Measurements from ENCODE around the gene GATA1. TPM values are rescaled to one million over a fixed set of nuclear protein-coding genes. Genes with fewer than 3 reads are reported as not detected.

The GATA1 gene
- total RNA-seq, 1 experiment from 2014 or later = 0.34 TPM

DNA sequence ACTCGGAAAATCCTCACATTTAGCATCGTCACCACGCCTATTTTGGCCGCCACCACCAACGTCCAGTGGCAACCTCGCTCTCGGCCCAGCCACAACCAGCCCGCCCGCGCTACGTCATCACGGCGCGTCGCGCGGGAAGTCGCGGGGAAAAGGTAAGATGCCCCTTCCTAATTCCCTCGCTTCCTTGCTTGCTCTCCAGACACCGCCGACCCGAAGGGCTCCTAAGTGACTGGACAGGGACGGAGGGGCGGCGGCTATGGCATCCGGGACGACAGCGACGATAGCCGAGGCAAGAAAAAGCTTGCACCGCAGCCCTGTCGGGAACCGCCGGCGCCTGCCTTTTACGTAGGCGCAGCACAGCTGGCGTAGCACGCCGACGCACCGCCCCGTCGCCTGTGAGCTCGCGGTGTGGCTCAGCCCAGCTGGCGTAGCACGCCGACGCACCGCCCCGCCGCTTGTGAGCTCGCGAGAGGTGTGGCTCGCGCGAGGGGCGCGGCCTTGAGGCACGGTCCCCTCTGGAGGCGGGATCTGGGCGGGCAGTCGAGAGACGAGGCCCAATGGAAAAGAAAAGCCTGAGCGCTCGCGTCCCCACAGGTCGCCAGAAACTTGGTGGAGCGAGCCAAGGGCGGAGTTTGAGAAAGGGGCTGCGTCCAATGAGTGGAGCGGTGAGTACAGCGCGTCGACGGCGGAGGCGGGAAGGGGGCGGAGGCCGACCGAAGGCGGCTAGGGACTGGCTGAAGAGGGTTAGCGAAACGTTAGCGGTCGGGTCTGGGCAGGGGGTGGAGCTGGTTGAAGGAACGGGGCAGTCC lies 15.1 kb downstream of the GATA1 start, which contains the start of gene HDAC6:
TSS of gene HDAC6 (plus strand) at position 788 of the 809 bp plus-strand sequence. CDS start 626 bp downstream, outside the sequence.
- no peaks in the 10 kb centered on the region for H3K9me2 ChIP-seq (ENCODE audit: insufficient read depth)
- ChIA-PET RAD21 (ENCODE audit: low non-redundant PET in 1 of 2, low total read pairs in 2 of 2, uncharacterized antibody in 2 of 2, unreplicated experiment in 2 of 2) (no interaction called here), CTCF (no interaction called here), POLR2A (interaction anchor here (0.6 to 2.2 kb wide), 5 partner anchors 64 to 434 kb away, joined by 3 to 7 read pairs (median 4); partner anchors contain the start of genes GRIPAP1, PQBP1, SUV39H1 and TIMM17B)
- BruUV-seq (replicated peaks) = no TSS peak
- no peaks in the 10 kb centered on the region; a peak in 2 of 4 replicates for H3K36me3 ChIP-seq (ENCODE audit: control insufficient read depth in 1 of 2, insufficient read depth in 2 of 2, low read length in 2 of 2)
- peak within 1 kb of the TSS; percentile 80 for H3K27ac ChIP-seq (ENCODE audit: low read depth, low read length)
- DNase-seq (ENCODE audit: low read depth, low spot score) = peak; percentile 97
- no peaks in the 10 kb centered on the region for H3K27me3 ChIP-seq (ENCODE audit: insufficient read depth, low read length)
- H3K9me3 ChIP-seq (ENCODE audit: control insufficient read depth in 1 of 2, insufficient read depth in 1 of 2, low read depth in 1 of 2, low read length in 2 of 2) = no peaks in the 10 kb centered on the region
- peaks cover 9 to 14% of the 10 kb centered on the region in 2 experiments; a peak in 2 of 4 replicates for H3K4me1 ChIP-seq (ENCODE audit: control insufficient read depth in 1 of 2, insufficient read depth in 2 of 2, low read length in 2 of 2)
- peak within 1 kb of the TSS; percentile 84 for H3K4me2 ChIP-seq (ENCODE audit: low read length)
- ATAC-seq = peak; percentile 84
- peak within 1 kb of the TSS; percentile 72 to 73 for H3K4me3 ChIP-seq (replicated peaks in 1 of 2; ENCODE audit: low read depth in 1 of 2, low read length in 2 of 2)
- TF ChIP-seq JUND (IDR thresholded peaks at IDR 0.05) = no peak
- peak; percentile 39; the same call in 1 of the 2 replicates for TF ChIP-seq POLR2AphosphoS5 (IDR thresholded peaks at IDR 0.05; ENCODE audit: low read depth, low read length)
- TF ChIP-seq, protein P1, sequence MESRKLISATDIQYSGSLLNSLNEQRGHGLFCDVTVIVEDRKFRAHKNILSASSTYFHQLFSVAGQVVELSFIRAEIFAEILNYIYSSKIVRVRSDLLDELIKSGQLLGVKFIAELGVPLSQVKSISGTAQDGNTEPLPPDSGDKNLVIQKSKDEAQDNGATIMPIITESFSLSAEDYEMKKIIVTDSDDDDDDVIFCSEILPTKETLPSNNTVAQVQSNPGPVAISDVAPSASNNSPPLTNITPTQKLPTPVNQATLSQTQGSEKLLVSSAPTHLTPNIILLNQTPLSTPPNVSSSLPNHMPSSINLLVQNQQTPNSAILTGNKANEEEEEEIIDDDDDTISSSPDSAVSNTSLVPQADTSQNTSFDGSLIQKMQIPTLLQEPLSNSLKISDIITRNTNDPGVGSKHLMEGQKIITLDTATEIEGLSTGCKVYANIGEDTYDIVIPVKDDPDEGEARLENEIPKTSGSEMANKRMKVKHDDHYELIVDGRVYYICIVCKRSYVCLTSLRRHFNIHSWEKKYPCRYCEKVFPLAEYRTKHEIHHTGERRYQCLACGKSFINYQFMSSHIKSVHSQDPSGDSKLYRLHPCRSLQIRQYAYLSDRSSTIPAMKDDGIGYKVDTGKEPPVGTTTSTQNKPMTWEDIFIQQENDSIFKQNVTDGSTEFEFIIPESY (IDR thresholded peaks at IDR 0.05; ENCODE audit: extremely low read depth, insufficient replicate concordance, low read length) = peak; percentile 92
- peak within 1 kb of the TSS; percentile 83 for H3K9ac ChIP-seq (ENCODE audit: low read length)
- no peak within 1 kb of the TSS for H2AFZ ChIP-seq (ENCODE audit: low read depth, low read length, poor library complexity, severe bottlenecking)
- H4K20me1 ChIP-seq (ENCODE audit: insufficient read depth) = no peaks in the 10 kb centered on the region
- H3K79me2 ChIP-seq (ENCODE audit: insufficient read depth, low read length) = peaks cover 2% of the 10 kb centered on the region; the same call in 1 of the 2 replicates
- intact Hi-C loops (cut with micrococcal nuclease) = loop anchor here (10.0 kb wide), 1 partner anchor 93 kb away; the partner anchor contains the start of genes PQBP1 and TIMM17B
